ENCODE measurements around the gene ZFP36.

DNA sequence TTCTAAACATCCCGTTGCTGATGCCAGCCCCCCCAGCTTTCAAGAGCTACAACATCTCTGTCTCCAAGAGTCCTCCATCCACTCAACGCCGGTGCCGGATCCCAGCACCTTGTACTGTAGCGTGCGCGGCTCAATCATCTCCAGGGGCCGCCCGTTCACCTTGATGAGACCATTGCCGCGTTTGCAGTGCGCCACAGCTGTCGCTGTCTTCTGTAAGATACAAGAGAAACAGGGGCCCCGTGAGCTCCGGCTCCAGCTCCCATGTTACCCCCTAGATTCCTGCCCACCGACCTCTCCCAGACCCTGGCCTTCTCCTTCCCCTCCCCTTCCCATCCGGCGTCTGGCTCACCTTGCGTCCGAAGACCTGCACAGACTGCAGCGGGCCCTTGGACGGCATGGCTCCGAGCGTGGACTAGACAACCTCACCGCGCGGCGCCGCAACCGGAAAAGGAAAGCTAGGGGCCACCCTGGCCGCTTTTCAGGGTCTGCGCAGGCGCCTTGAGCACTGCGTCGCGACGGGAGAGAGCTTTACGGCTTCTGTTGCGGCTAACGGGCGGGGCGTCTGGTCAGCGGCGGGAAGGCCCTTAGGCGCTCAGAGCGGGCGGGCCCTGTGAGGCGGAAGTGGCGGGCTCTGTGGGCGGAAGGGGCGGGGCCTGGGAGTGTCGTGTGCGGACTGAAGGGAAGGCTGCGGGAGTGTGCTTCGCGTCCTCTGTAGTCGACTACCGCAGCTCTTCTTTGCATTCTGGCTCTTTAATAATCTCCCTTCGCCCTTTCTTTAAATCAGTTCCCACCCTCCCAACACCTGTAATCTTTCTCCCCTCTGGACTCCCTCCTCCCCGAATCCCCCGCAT is 29.1 kb downstream of the ZFP36 start, which contains the start of gene RPS16:
- TF ChIP-seq, protein P1, sequence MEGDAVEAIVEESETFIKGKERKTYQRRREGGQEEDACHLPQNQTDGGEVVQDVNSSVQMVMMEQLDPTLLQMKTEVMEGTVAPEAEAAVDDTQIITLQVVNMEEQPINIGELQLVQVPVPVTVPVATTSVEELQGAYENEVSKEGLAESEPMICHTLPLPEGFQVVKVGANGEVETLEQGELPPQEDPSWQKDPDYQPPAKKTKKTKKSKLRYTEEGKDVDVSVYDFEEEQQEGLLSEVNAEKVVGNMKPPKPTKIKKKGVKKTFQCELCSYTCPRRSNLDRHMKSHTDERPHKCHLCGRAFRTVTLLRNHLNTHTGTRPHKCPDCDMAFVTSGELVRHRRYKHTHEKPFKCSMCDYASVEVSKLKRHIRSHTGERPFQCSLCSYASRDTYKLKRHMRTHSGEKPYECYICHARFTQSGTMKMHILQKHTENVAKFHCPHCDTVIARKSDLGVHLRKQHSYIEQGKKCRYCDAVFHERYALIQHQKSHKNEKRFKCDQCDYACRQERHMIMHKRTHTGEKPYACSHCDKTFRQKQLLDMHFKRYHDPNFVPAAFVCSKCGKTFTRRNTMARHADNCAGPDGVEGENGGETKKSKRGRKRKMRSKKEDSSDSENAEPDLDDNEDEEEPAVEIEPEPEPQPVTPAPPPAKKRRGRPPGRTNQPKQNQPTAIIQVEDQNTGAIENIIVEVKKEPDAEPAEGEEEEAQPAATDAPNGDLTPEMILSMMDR (IDR thresholded peaks at IDR 0.05) = no peak
- peak; percentile 86 for TF ChIP-seq POLR2A (IDR thresholded peaks at IDR 0.05)
- TF ChIP-seq POLR2AphosphoS5 (IDR thresholded peaks at IDR 0.05) = peak; percentile 97 to 99 (median 98)
